HFF-Myc (cell line): ENCODE measurements around the gene NKX3-2.

Source experiments
- DNase-seq: peaks from one replicate; pipeline ENCODE4 v3.0.0-alpha.2; 2011; ENCODE audit warnings: low read depth; ENCODE audit errors: extremely low read depth
- H3K4me3 ChIP-seq: replicated peaks from 2 replicates; pipeline ENCODE4 v1.5.1; 2011; ENCODE audit warnings: low read depth, mild to moderate bottlenecking, control low read depth, low read length
- CTCF ChIP-seq: IDR thresholded peaks from 2 replicates; pipeline ENCODE4 v1.5.1; 2012; ENCODE audit warnings: mild to moderate bottlenecking, low read depth, low read length, control low read depth; ENCODE audit errors: missing control alignments

The NKX3-2 gene

GRCh38 chr4:13536607-13537006 lies 7.7 kb downstream of the NKX3-2 start:
- no peak overlapping the region for H3K4me3 ChIP-seq
- no peak for TF ChIP-seq CTCF
- DNase-seq, result no peak

- DNase-seq, result no peak
Measured at GRCh38 chr4:13535708-13536361, 8.5 kb downstream of the NKX3-2 start.

GRCh38 chr4:13535118-13535517 lies 9.2 kb downstream of the NKX3-2 start:
- no peak for TF ChIP-seq CTCF
- H3K4me3 ChIP-seq, result no peak overlapping the region

More at GRCh38 chr4:13535708-13536361, 8.5 kb downstream of the NKX3-2 start:
- H3K4me3 ChIP-seq, result no peak overlapping the region
- no peak for TF ChIP-seq CTCF

GRCh38 chr4:13534344-13535063 lies 9.8 kb downstream of the NKX3-2 start:
- no peak for TF ChIP-seq CTCF
- H3K4me3 ChIP-seq, result no peak overlapping the region
- no peak for DNase-seq

More at GRCh38 chr4:13535118-13535517, 9.2 kb downstream of the NKX3-2 start:
- no peak for DNase-seq

DNA sequence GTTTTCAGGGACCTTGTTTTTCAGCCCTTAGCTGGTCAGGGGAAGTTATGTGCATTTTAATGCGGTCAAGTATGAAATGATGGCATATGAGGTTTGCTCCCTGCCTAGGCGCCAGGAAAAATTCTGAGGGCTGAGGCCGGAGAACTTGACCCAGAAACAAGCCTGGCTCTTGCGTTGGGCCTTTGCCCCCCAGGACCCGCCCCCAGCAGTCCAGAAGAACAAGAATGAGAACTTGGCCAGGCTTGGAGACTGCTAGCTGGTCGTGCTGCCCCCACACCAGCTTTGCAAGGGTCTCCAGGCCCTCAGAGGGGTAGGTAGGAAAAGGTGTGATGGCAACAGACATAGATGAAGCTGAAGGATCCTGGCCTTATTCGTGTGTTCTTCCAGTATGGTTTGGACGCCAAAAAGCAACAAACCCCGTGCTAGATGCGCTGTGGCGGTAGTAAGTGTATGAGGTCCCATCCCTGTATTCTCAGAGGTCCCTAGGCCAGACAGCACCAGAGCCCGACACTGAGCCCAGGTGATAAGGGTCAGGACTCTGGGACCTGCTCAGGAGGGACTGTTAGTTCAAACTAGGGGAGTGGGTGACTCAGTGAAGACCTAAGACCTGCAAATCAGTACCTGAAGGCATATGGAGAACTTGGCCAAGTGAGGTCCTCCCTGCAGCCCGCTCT lies 10.5 kb downstream of the NKX3-2 start:
- no peak for TF ChIP-seq CTCF
- no peak overlapping the region for H3K4me3 ChIP-seq
- no peak for DNase-seq

DNA sequence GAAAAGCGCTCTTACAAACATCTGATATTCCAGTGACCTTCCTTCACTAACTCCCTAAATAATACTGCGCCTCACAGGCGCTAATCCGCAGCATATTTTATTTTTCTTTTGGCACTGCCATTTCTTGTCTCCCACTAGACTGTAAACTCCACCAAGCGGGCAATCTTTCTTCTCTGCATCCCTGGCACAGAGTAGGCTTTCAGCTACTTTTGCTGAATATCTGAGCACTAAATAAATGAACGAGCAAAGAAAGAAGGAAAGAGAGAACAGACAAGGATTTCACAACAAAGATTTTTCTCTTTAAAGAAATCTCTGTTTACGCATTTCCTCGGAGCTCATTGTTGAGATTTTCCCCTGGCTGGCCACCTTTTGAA lies 12.7 kb downstream of the NKX3-2 start:
- no peak for DNase-seq
- no peak overlapping the region for H3K4me3 ChIP-seq
- TF ChIP-seq CTCF, result no peak
